HG03571 (cell line): ENCODE results near the gene PRKG1.

Experiments used
- ATAC-seq: cut with Tn5 transposase; IDR thresholded peaks from one replicate; pipeline ENCODE4 v1.9.1; 2021; ENCODE audit not compliant: unreplicated experiment

Gene PRKG1

GRCh38 chr10:51075873-51076229 lies 1.6 kb downstream of the PRKG1 start:
- ATAC-seq = no peak

- ATAC-seq = no peak
These were observed 2.1 kb downstream of the PRKG1 start for GRCh38 chr10:51076299-51076841.

- ATAC-seq = no peak
These were observed 2.8 kb downstream of the PRKG1 start for GRCh38 chr10:51077074-51077473.

GRCh38 chr10:51077507-51077906 lies 3.2 kb downstream of the PRKG1 start:
- ATAC-seq = no peak

- no peak for ATAC-seq
These were observed 5.0 kb downstream of the PRKG1 start for GRCh38 chr10:51079331-51079730.

GRCh38 chr10:51079766-51080165 lies 5.5 kb downstream of the PRKG1 start:
- ATAC-seq = no peak

GRCh38 chr10:51080311-51081006 lies 6.2 kb downstream of the PRKG1 start:
- ATAC-seq = no peak

- no peak for ATAC-seq
These were observed 8.6 kb downstream of the PRKG1 start for GRCh38 chr10:51082857-51083256.

- no peak for ATAC-seq
These were observed 9.1 kb downstream of the PRKG1 start for GRCh38 chr10:51083356-51083853.

- no peak for ATAC-seq
These were observed 10.9 kb downstream of the PRKG1 start for GRCh38 chr10:51085204-51085603.

GRCh38 chr10:51086710-51087109 lies 12.4 kb downstream of the PRKG1 start:
- no peak for ATAC-seq

- no peak for ATAC-seq
These were observed 12.8 kb downstream of the PRKG1 start for GRCh38 chr10:51087114-51087513.

GRCh38 chr10:51090190-51090589 lies 15.9 kb downstream of the PRKG1 start:
- no peak for ATAC-seq

GRCh38 chr10:51092402-51092801 lies 18.1 kb downstream of the PRKG1 start:
- ATAC-seq = no peak

GRCh38 chr10:51095444-51095843 lies 21.2 kb downstream of the PRKG1 start:
- no peak for ATAC-seq

GRCh38 chr10:51097546-51097945 lies 23.3 kb downstream of the PRKG1 start:
- no peak for ATAC-seq

- ATAC-seq = no peak
These were observed 25.9 kb downstream of the PRKG1 start for GRCh38 chr10:51100221-51100620.

GRCh38 chr10:51103554-51104217 lies 29.4 kb downstream of the PRKG1 start:
- ATAC-seq = no peak

GRCh38 chr10:51106311-51106945 lies 32.1 kb downstream of the PRKG1 start:
- no peak for ATAC-seq

- no peak for ATAC-seq
These were observed 34.1 kb downstream of the PRKG1 start for GRCh38 chr10:51108406-51108805.

- no peak for ATAC-seq
These were observed 35.7 kb downstream of the PRKG1 start for GRCh38 chr10:51109801-51110533.
